Measurements from ENCODE around the gene OR2A5. TPM values are rescaled to one million over a fixed set of nuclear protein-coding genes. Genes with fewer than 3 reads are reported as not detected.

The OR2A5 gene
- not detected in 2 replicates for total RNA-seq

GRCh38 chr7:144048648-144049047, at the start of gene OR2A5:
TSS of gene OR2A5 (plus strand) at chr7:144048948. CDS start at chr7:144050402, 1,454 bp downstream.

DNA sequence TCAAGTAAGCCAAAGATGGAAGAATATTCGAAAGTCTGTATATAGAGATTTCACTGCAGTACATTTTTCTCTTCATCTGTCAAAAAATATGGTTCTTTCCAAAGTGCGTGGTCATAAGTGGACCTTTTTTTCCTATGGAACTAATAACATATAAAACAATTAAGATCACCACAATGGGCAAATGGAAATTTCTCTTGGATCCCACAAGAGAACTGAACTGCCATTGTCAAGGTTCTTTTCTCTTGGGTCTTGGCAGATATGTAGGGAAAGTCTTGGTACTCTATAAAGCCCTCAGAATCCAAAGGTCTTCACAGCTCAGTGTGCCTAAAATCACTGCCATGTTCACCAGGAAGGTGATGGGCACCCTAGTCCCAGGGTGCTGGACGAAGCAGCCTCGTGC, 48.7 kb upstream of the OR2A5 start, which contains the start of gene OR6B1:
Gene OR6B1, plus strand, starts transcription at position 301 of the 400 bp plus-strand sequence. CDS start 3,677 bp downstream, outside the sequence.

GRCh38 chr7:144069511-144069910, 20.8 kb downstream of the OR2A5 start, which contains the start of gene OR2A25:
TSS of gene OR2A25 (plus strand) at chr7:144069811. CDS start at chr7:144074220, 4,409 bp downstream.

GRCh38 chr7:144085978-144086377, 37.2 kb downstream of the OR2A5 start, which contains the start of gene OR2A12:
TSS of gene OR2A12 (plus strand) at chr7:144086278. CDS start at chr7:144095108, 8,830 bp downstream.

Other genes with a start within 250 kb of the OR2A5 start
- gene TCAF1, start 146.8 kb upstream of the OR2A5 start, total RNA-seq = 32.8 and 35.7 TPM in 2 replicates
- gene OR2F2, start 113.7 kb upstream of the OR2A5 start, total RNA-seq = not detected in 2 replicates
- not detected in 2 replicates for gene OR2F1, start 94.1 kb upstream of the OR2A5 start, total RNA-seq
- gene OR6B1, start 48.6 kb upstream of the OR2A5 start, total RNA-seq = not detected in 2 replicates
- gene OR2A25, start 20.9 kb downstream of the OR2A5 start, total RNA-seq = not detected in 2 replicates
- not detected in 2 replicates for gene OR2A12, start 37.3 kb downstream of the OR2A5 start, total RNA-seq
- not detected in 2 replicates for gene OR2A2, start 60.6 kb downstream of the OR2A5 start, total RNA-seq
- gene OR2A14, start 74.2 kb downstream of the OR2A5 start, total RNA-seq = not detected in 2 replicates
- gene CTAGE4, start 134.5 kb downstream of the OR2A5 start, total RNA-seq = 0.65 and 1.6 TPM in 2 replicates
- 1.5 and 3.8 TPM in 2 replicates for gene ARHGEF35, start 146.9 kb downstream of the OR2A5 start, total RNA-seq
- under 0.01 and 0.49 TPM in 2 replicates for gene OR2A42, start 190.7 kb downstream of the OR2A5 start, total RNA-seq
- gene OR2A7, start 215.8 kb downstream of the OR2A5 start, total RNA-seq = 1.1 and 2.2 TPM in 2 replicates
- gene CTAGE8, start 220.3 kb downstream of the OR2A5 start, total RNA-seq = 0.38 and 1.6 TPM in 2 replicates